CD4-positive, alpha-beta T cell treated with Interleukin-4 for 1 hour (primary cell): ENCODE measurements around the gene THAP3.
"Not testable (repeated sequence)": the region's sequence is repeated elsewhere in the genome, so short reads cannot be mapped to it uniquely, and the experiment has no call there.

Experiments used
- DNase-seq, 2 donors: peaks; one replicate each; pipeline ENCODE4 v3.0.0-alpha.2; 2020 to 2022

THAP3 gene

GRCh38 chr1:6591222-6591621, 33.4 kb upstream of the THAP3 start:
- DNase-seq: peak in 1 of 2 donors; percentile 23

DNA sequence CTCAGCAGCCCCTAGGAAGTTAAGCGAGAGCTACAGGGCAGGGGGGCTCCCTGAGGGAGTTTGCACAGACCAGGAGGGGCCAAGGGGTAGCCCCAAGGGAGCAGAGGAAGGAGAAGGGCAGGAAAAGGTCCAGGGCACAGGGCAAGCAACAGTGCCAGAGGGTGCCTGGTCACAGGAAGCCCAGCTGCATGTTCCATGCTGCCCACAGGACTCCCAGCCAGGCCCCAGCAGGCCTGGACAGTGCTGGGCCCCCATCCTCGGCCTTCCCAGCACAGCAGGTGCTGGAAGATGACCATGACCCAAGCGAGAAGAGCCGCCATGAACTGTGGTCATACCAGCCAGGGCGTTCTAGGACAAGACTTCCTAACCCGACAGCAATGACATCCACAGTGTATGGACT, 33.0 kb upstream of the THAP3 start:
- no peak for DNase-seq

GRCh38 chr1:6592441-6592840, 32.2 kb upstream of the THAP3 start:
- DNase-seq: no peak

GRCh38 chr1:6592865-6593593, 31.6 kb upstream of the THAP3 start:
- DNase-seq: no peak

GRCh38 chr1:6593810-6594209, 30.9 kb upstream of the THAP3 start:
- no peak for DNase-seq

DNA sequence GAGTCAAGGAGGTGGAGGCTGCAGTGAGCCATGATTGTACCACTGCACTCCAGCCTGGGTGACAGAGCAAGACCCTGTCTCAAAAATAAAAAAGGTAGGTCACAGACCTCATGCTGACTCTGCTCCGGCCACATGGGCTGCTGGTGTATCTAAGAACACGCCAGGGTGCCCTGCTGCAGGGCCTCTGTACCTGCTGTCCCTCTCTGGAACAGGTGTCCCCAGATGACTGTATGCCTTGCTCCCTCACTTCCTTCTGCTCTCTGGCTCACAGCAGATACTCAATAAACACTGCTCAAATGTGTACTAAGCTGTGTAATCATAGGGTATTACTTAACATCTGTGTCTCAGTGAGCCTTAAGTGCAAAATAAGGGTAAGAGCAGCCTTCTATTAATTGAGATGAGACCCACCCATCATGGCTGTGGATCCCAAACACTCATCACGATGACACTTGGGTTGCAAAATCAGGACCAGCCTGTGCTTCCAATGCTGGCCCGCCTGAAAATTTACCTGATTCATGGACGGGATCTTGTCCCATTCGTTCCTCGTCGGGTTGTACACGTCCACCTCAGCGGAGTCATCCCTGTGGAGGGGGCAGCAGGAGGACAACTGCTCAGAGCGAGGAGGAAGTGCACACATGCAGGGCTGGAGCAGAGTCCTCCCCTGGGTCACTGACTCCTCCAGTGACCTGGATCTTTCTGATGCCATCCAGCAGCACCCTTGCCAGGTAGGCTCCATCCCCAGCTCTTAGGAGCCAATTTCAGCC, 29.5 kb upstream of the THAP3 start:
- no peak for DNase-seq

DNA sequence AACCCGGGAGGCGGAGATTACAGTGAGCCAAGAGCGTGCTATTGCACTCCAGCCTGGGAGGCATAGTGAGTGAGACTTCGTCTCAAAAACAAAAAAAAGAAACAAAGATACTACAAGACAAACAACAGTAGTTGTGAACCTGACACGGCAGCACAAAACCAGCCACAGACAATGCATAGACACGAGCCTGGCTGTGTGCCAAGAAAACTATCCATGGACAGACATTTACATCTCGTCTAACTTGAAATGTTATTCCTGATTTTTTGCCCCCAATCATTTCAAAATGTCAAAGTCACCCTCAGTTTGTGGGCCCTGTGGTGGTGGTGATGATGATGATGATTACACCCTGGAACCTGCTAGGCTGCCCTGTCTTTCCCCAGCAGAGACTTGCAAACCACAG, 28.3 kb upstream of the THAP3 start:
- DNase-seq: no peak

- no peak for DNase-seq
Measured at GRCh38 chr1:6596886-6597776, 27.5 kb upstream of the THAP3 start.

DNA sequence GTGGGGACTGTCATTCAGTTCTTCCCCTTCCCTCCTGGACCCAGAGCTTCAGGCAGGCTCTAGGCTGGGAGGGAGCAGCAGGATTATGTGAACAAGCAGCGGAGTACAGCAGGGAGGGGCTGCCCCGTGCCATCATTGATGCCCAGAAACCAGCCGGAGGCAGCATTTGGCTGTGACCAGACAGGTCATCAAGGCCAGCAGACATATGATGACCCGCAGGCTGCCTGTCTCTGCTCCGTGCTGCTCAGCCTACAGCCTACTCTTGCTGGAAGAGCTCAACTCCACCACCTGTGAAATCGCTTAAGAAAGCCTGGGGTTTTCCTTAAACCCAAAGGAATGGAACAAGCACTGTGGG, 26.9 kb upstream of the THAP3 start:
- DNase-seq: no peak

GRCh38 chr1:6599141-6599975, 25.3 kb upstream of the THAP3 start:
- peak; percentile 56 to 59 for DNase-seq

DNA sequence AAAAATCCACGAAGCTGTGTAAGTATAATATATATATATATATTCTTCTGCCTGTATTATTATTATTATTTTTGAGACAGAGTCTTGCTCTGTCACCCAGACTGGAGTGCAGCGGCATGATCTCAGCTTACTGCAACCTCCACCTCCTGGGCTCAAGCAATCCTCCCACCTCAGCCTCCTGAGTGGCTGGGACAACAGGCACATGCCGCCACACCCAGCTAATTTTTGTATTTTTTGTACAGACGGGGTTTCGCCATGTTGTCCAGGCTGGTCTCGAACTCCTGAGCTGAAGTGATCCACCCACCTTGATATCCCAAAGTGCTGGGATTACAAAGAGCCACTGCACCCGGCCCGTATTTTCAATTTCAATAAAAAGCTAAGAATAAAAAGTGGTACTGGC, 24.7 kb upstream of the THAP3 start:
- not testable (repeated sequence) for DNase-seq

GRCh38 chr1:6600410-6601048, 24.1 kb upstream of the THAP3 start:
- peak in 1 of 2 donors; percentile 31 for DNase-seq

- peak; percentile 79 to 81 for DNase-seq
Measured at GRCh38 chr1:6601049-6601922, 23.4 kb upstream of the THAP3 start.

GRCh38 chr1:6601923-6602668, 22.6 kb upstream of the THAP3 start:
- no peak for DNase-seq

- DNase-seq: peak; percentile 85 to 86
Measured at GRCh38 chr1:6602669-6603237, 21.9 kb upstream of the THAP3 start, which contains the start of gene KLHL21. TSS of gene KLHL21 (minus strand) at chr1:6602869. CDS start at chr1:6602817, 52 bp downstream.

- peak; percentile 69 to 70 for DNase-seq
Measured at GRCh38 chr1:6603238-6603914, 21.3 kb upstream of the THAP3 start.

GRCh38 chr1:6603915-6604558, 20.6 kb upstream of the THAP3 start:
- no peak for DNase-seq

DNA sequence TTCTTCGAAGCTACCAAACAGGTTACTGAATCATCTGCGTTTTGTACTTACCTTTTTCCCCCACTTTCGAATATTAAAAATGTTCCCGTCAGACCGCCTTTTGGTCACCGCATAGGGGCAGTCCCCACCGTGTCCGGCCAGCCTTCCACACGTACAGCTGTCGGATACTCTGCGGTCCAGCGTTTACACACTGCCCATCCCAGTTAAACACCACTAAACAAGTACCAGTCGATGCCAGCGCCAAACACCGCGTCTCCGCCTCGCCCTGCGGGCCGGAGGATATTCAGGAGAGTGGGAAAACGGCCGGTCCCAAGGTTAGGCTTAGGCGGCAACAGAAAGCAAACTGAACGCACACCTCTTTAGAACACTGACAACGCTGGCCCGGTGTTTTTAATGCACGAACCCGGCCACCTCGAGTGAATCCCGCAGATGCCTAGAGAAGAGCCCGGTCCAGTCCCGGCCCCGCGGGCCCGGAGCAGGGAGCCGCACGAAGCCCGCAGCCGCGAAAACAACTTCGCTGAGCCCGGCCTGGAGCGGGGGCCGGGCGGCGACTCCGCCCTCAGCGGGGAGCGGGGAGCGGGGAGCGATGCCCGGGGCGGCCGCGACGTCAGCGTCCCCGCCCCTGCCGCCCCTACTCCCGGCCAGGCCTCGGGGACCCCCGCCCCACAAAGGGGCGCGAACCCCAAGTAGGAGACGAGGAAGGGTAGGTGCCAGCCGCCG, 11.9 kb upstream of the THAP3 start:
- no peak for DNase-seq
